Lung (tissue), 12 donors: ENCODE results near the gene OBSCN. TPM values are rescaled to one million over a fixed set of nuclear protein-coding genes. Genes with fewer than 3 reads are reported as not detected.
A peak's percentile ranks its signal among the peaks of the same experiment; 100 is the strongest.

Source experiments
- ATAC-seq: fragments of 200-7000 bp; cut with Tn5 transposase; one replicate; pipeline ENCODE4 v1.9.1; 2020; ENCODE audit warnings: moderate number of reproducible peaks; ENCODE audit not compliant: insufficient read depth, low FRiP score
- DNase-seq, 3 donors: peaks; one replicate each; pipeline ENCODE4 v3.0.0-alpha.2; 2013 to 2017
- H3K27ac ChIP-seq, 2 donors: one replicate each; pipeline ENCODE4 v1.5.1; 2013; ENCODE audit warnings: mild to moderate bottlenecking in 2 of 2, moderate library complexity in 2 of 2, control low read depth in 1 of 2, inconsistent platforms in 1 of 2, low read depth in 1 of 2, low read length in 1 of 2
- H3K27me3 ChIP-seq, 3 donors: one replicate each; pipeline ENCODE4 v1.5.1; 2013; ENCODE audit warnings: low read length in 2 of 3; ENCODE audit not compliant: control insufficient read depth in 3 of 3, insufficient read depth in 3 of 3
- H3K36me3 ChIP-seq, 4 donors: one replicate each; pipeline ENCODE4 v1.5.1; 2013; ENCODE audit warnings: low read length in 4 of 4, mild to moderate bottlenecking in 1 of 4, moderate library complexity in 1 of 4; ENCODE audit not compliant: control insufficient read depth in 4 of 4, insufficient read depth in 4 of 4
- H3K4me1 ChIP-seq, 5 donors: one replicate each; pipeline ENCODE4 v1.5.1; 2013; ENCODE audit warnings: low read length in 5 of 5, mild to moderate bottlenecking in 2 of 5, moderate library complexity in 1 of 5; ENCODE audit not compliant: control insufficient read depth in 5 of 5, insufficient read depth in 5 of 5
- H3K4me3 ChIP-seq: one replicate; pipeline ENCODE4 v1.5.1; 2013; ENCODE audit warnings: mild to moderate bottlenecking, control low read depth, moderate library complexity
- H3K9ac ChIP-seq, 2 donors: one replicate each; pipeline ENCODE4 v1.5.1; 2013; ENCODE audit warnings: low read length in 2 of 2, control low read depth in 1 of 2; ENCODE audit not compliant: insufficient read depth in 1 of 2
- H3K9me3 ChIP-seq, 4 donors: one replicate each; pipeline ENCODE4 v1.5.1; 2013; ENCODE audit warnings: low read length in 3 of 4, mild to moderate bottlenecking in 1 of 4, moderate library complexity in 1 of 4; ENCODE audit not compliant: control insufficient read depth in 4 of 4, insufficient read depth in 3 of 4
- CTCF ChIP-seq: IDR thresholded peaks from 2 replicates; pipeline ENCODE4 v1.5.1; 2012; ENCODE audit warnings: mild to moderate bottlenecking; ENCODE audit errors: control extremely low read depth, extremely low read depth
- WGBS, 2 donors: extraction: QIAGEN DNeasy Blood & Tissue Kit; methylation state at CpG; one replicate each; pipeline ENCODE4 v1.1.7; 2013; 5-methylcytosine and 5-hydroxymethylcytosine counted together
- polyA plus RNA-seq, 2 donors: library from polyadenylated mRNA; stranded (reverse); fragments of 200-250 nt; gene quantifications; one replicate each; pipeline ENCODE4 v1.2.1, GENCODE V29; 2013
- total RNA-seq, 2 donors: library from RNA; depleted of rRNA in 1 of 2; stranded (reverse); fragments of >200 nt in 1 of 2; gene quantifications; one replicate each; pipeline ENCODE4 v1.2.1, GENCODE V29; 2014 to 2021
- donor health status: control.
- donor health status: control.
- donor health status: Bipolar disorder and iron deficiency.
- donor health status: healthy.
- donor health status: DM: yes; HTN: yes; CAD: no.

The OBSCN gene
- total and polyA plus RNA-seq, 4 donors, result 5.1 to 47.3 (median 25.4) TPM

GRCh38 chr1:228303596-228303995 is 95.8 kb downstream of the OBSCN start:
- ATAC-seq (no peak), DNase-seq (peak in 1 of 3 donors; percentile 1)
- Histone ChIP-seq H3K9me3 (peaks cover 0 to 16% (median 8%) of the 10 kb centered on the region in 4 donors), H3K27me3 (no peaks in the 10 kb centered on the region), H3K4me1 (no peaks in the 10 kb centered on the region), H3K36me3 (peaks cover 0 to 31% (median 19%) of the 10 kb centered on the region in 4 donors), H3K9ac (no peak overlapping the region), H3K27ac (no peak overlapping the region), H3K4me3 (no peak overlapping the region)
- WGBS, 2 donors, result 85 to 93% methylated on average over 9 of the region's 9 CpGs
- no peak for TF ChIP-seq CTCF

- ATAC-seq (no peak), DNase-seq (peak in 1 of 3 donors; percentile 6)
- Histone ChIP-seq H3K4me1 (no peaks in the 10 kb centered on the region), H3K9ac (no peak overlapping the region), H3K27me3 (no peaks in the 10 kb centered on the region), H3K27ac (no peak overlapping the region), H3K9me3 (peaks cover 0 to 15% (median 8%) of the 10 kb centered on the region in 4 donors), H3K36me3 (peaks cover 0 to 29% (median 14%) of the 10 kb centered on the region in 4 donors), H3K4me3 (no peak overlapping the region)
- WGBS, 2 donors, result 89 to 90% methylated on average over 8 of the region's 8 CpGs
- no peak for TF ChIP-seq CTCF
Measured at GRCh38 chr1:228304225-228304624, 96.4 kb downstream of the OBSCN start.

- H3K36me3 ChIP-seq, result peaks cover 0 to 25% (median 12%) of the 10 kb centered on the region in 4 donors
- H3K9me3 ChIP-seq, result peaks cover 0 to 12% (median 8%) of the 10 kb centered on the region in 4 donors
- H3K4me1 ChIP-seq, result no peaks in the 10 kb centered on the region
- no peak overlapping the region for H3K27ac ChIP-seq
- H3K9ac ChIP-seq, result no peak overlapping the region
- peak in 1 of 3 donors; percentile 6 for DNase-seq
- H3K27me3 ChIP-seq, result no peaks in the 10 kb centered on the region
- no peak for ATAC-seq
- WGBS, 2 donors, result 91% methylated on average over 6 of the region's 6 CpGs
- TF ChIP-seq CTCF, result no peak
- no peak overlapping the region for H3K4me3 ChIP-seq
Measured at GRCh38 chr1:228304766-228305395, 97.0 kb downstream of the OBSCN start.
